ENCODE measurements around the gene FGB. TPM values are rescaled to one million over a fixed set of nuclear protein-coding genes. Genes with fewer than 3 reads are reported as not detected.

Gene FGB
- total and polyA plus RNA-seq, 2 of the 13 experiments (the other 11 are each of a cell fraction or from before 2014, with no cell fraction given), result 226 to 784 TPM

- TF ChIP-seq TAF15 (IDR thresholded peaks at IDR 0.05; ENCODE audit: low read depth, low read length, poor library complexity, severe bottlenecking) (no peak), CBFB (CRISPR knock-in tag; IDR thresholded peaks at IDR 0.05) (0 out of 2 replicates have a peak, but pooled peaks have one; percentile 24), PLRG1 (conservative IDR thresholded peaks at IDR 0.05) (no peak), FOXA1 (IDR thresholded peaks at IDR 0.05) (peak; percentile 87), FOXA1 (CRISPR knock-in tag; IDR thresholded peaks at IDR 0.05) (peak; percentile 94), HNRNPL (IDR thresholded peaks at IDR 0.05; ENCODE audit: low read depth, low read length) (no peak), POLR2AphosphoS2 (IDR thresholded peaks at IDR 0.05; ENCODE audit: low read depth, low read length) (no peak), YEATS4 (CRISPR knock-in tag; IDR thresholded peaks at IDR 0.05; ENCODE audit: borderline replicate concordance) (no peak), THRA (CRISPR knock-in tag; IDR thresholded peaks at IDR 0.05; ENCODE audit: borderline replicate concordance) (peak; percentile 98), ERF (CRISPR knock-in tag; IDR thresholded peaks at IDR 0.05) (peak; percentile 55; the same call in 1 of the 2 replicates), NCOA1 (CRISPR knock-in tag; IDR thresholded peaks at IDR 0.05) (peak; percentile 88; the same call in 1 of the 2 replicates), HES4 (CRISPR knock-in tag; IDR thresholded peaks at IDR 0.05; ENCODE audit: borderline replicate concordance) (no peak), HNF1B (CRISPR knock-in tag; IDR thresholded peaks at IDR 0.05) (no peak), SIN3A (IDR thresholded peaks at IDR 0.05; ENCODE audit: borderline replicate concordance, low read depth, low read length) (0 out of 2 replicates have a peak, but pooled peaks have one; percentile 24), ZNF160 (CRISPR knock-in tag; IDR thresholded peaks at IDR 0.05) (no peak), TGIF2 (CRISPR knock-in tag; IDR thresholded peaks at IDR 0.05) (peak; percentile 73; the same call in 1 of the 2 replicates), ZNF670 (CRISPR knock-in tag; IDR thresholded peaks at IDR 0.05; ENCODE audit: borderline replicate concordance) (no peak), ZBTB44 (CRISPR knock-in tag; IDR thresholded peaks at IDR 0.05) (no peak), EED (CRISPR knock-in tag; IDR thresholded peaks at IDR 0.05) (no peak), CHCHD3 (CRISPR knock-in tag; IDR thresholded peaks at IDR 0.05) (no peak), KAT2B (IDR thresholded peaks at IDR 0.05; ENCODE audit: borderline replicate concordance, low read depth, low read length) (no peak), ZNF317 (CRISPR knock-in tag; IDR thresholded peaks at IDR 0.05) (no peak), ELF3 (CRISPR knock-in tag; IDR thresholded peaks at IDR 0.05) (peak; percentile 78)
Observed at GRCh38 chr4:154597798-154598774, 35.3 kb downstream of the FGB start (continued).
